Dermis microvascular lymphatic vessel endothelial cell (primary cell): ENCODE results near the gene GOLGA7B. TPM values are rescaled to one million over a fixed set of nuclear protein-coding genes. Genes with fewer than 3 reads are reported as not detected.
"Not testable (repeated sequence)": the region's sequence is repeated elsewhere in the genome, so short reads cannot be mapped to it uniquely, and the experiment has no call there.

Experiments used
- DNase-seq, 2 donors: peaks; one replicate each; pipeline versions ENCODE4 v3.0.0 to v3.0.0-alpha.2; 2010; ENCODE audit warnings: low read depth in 2 of 2
- total RNA-seq: library from RNA; depleted of rRNA; stranded (reverse); fragments of >200 nt; gene quantifications from 2 replicates; pipeline ENCODE4 v1.2.1, GENCODE V29; 2014

GOLGA7B gene
- total RNA-seq, 1 donor from 2014 or later = 0.13 TPM

- DNase-seq = no peak
Observed at GRCh38 chr10:97831259-97831658, 18.4 kb upstream of the GOLGA7B start.

GRCh38 chr10:97836446-97836845 lies 13.2 kb upstream of the GOLGA7B start:
- no peak for DNase-seq

GRCh38 chr10:97838091-97838490 lies 11.6 kb upstream of the GOLGA7B start:
- DNase-seq = no peak

GRCh38 chr10:97841166-97841565 lies 8.5 kb upstream of the GOLGA7B start:
- not testable (repeated sequence) for DNase-seq

- not testable (repeated sequence) for DNase-seq
Observed at GRCh38 chr10:97842114-97842513, 7.5 kb upstream of the GOLGA7B start.

- DNase-seq = peak in 1 of 2 donors; percentile 10
Observed at GRCh38 chr10:97842656-97843280, 6.9 kb upstream of the GOLGA7B start.

GRCh38 chr10:97843281-97843671 lies 6.4 kb upstream of the GOLGA7B start:
- no peak for DNase-seq

GRCh38 chr10:97843972-97844371 lies 5.7 kb upstream of the GOLGA7B start:
- DNase-seq = not testable (repeated sequence)

- no peak for DNase-seq
Observed at GRCh38 chr10:97844678-97845077, 5.0 kb upstream of the GOLGA7B start.

- no peak for DNase-seq
Observed at GRCh38 chr10:97849103-97849686, 448 bp upstream of the GOLGA7B start.

GRCh38 chr10:97850446-97850845 lies 803 bp downstream of the GOLGA7B start:
- DNase-seq = no peak

- DNase-seq = no peak
Observed at GRCh38 chr10:97851341-97852001, 1.8 kb downstream of the GOLGA7B start.

- no peak for DNase-seq
Observed at GRCh38 chr10:97852277-97852676, 2.6 kb downstream of the GOLGA7B start.

GRCh38 chr10:97852840-97853405 lies 3.3 kb downstream of the GOLGA7B start:
- no peak for DNase-seq

GRCh38 chr10:97854743-97855142 lies 5.1 kb downstream of the GOLGA7B start:
- no peak for DNase-seq

GRCh38 chr10:97858001-97858439 lies 8.4 kb downstream of the GOLGA7B start:
- no peak for DNase-seq

GRCh38 chr10:97861097-97861750 lies 11.6 kb downstream of the GOLGA7B start:
- DNase-seq = no peak

- DNase-seq = no peak
Observed at GRCh38 chr10:97861924-97862323, 12.3 kb downstream of the GOLGA7B start.

- DNase-seq = no peak
Observed at GRCh38 chr10:97863808-97864207, 14.2 kb downstream of the GOLGA7B start.

GRCh38 chr10:97865488-97865887 lies 15.8 kb downstream of the GOLGA7B start:
- no peak for DNase-seq

GRCh38 chr10:97866524-97867219 lies 17.0 kb downstream of the GOLGA7B start:
- no peak for DNase-seq
